Left colon (tissue), 2 donors: ENCODE results near the gene PVALB. TPM values are rescaled to one million over a fixed set of nuclear protein-coding genes. Genes with fewer than 3 reads are reported as not detected.

ENCODE experiments used
- ATAC-seq: fragments of 200-7000 bp; cut with Tn5 transposase; one replicate; pipeline ENCODE4 v1.9.1; 2020; ENCODE audit warnings: mild to moderate bottlenecking, moderate library complexity
- DNase-seq, 2 donors: peaks; one replicate each; pipeline ENCODE4 v3.0.0-alpha.2; 2020
- intact Hi-C, 2 donors: fragments of 100-400 bp; cut with DNase I in 1 of 2; cut with micrococcal nuclease in 1 of 2; formaldehyde crosslinking; loops; one replicate each; pipeline versions ENCODE4 v1.11.2 to v1.14.0; 2022; cut with DNase I, micrococcal nuclease
- long read RNA-seq: library from polyadenylated mRNA; unstranded; transcript quantifications from one replicate; pipeline ENCODE4 v2.0.0, GENCODE V29; 2021
- total RNA-seq, 2 donors: library from RNA; stranded (reverse); fragmentation: NEBNext Ultra II Directional; extraction: Animal tissue kit (Norgen Biotek cat#: 25700); gene quantifications; one replicate each; pipeline ENCODE4 v1.2.1, GENCODE V29; 2021
- donor health status: DM: no; HTN: no; CAD: no.
- donor health status: DM: yes; HTN: yes; CAD: no.

The PVALB gene, protein sequence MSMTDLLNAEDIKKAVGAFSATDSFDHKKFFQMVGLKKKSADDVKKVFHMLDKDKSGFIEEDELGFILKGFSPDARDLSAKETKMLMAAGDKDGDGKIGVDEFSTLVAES
- total RNA-seq: not detected
- long read RNA-seq: 0 reads

DNA sequence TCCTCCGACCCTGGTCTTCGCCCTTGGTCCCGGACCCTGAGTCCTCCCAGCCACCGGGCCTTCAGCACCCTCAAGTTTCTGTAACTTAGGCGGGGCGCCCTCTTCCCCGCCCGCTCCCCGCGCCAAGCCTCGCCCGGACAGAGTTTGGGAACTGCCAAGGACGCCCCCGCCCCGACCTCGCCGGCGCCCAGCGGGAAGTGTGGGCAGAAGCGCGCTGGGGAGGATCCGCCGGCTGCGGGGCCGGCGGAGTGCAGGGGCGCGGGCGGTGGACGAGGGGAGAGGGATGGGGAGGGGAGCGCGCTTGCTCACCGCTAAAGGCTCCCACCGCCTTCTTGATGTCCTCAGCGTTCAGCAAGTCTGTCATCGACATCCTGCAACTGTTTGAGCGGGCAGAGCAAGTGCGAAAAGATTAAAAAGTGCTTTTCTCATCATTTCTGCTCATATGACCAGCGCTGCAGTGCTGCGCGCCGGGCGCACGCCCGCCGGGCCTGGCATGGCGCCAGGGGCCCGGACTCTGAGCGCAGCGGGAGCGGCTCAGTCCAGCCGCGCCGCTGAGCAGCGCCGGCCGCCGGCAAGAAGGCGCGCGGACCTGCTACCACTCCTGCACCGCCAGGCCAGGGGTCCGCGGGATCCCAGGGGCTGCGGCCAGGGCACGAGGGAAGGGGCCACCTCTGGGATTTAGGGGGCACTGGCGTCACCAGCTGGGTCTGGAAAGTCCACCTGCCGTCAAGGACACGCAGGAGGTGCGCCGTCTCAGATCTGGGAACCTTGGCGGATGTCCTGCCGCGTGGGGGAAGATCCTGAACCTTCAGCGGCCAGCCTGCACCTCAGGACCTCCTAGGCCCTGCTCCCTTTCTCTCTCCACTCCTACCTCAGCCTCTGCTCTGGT, at the start of gene PVALB:
TSS of gene PVALB (minus strand) at position 400 of the 889 bp plus-strand sequence. CDS start at position 370, 30 bp downstream.
- ATAC-seq (peak; percentile 82), DNase-seq (peak in 1 of 2 donors; percentile 13)
- intact Hi-C loops: no loop called here

DNA sequence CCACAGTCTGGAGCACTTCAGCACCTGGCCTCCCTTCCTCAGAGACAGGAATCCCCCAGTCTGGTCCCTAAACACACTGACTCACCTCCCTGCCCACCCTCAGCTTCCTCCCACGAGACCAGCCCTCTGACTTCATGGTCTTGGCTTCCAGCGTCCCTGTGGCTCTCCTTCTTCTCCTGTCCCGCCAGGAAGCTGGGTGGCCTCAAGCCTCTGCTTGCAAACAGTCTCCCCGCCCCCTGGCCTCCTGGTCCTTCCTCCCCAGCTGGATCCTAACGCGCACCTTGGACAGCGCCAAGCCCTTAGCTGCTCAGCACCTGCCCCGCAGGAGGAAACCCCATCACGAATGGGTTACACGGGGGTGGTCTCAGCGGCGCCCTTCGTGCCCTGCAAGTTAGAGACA, 48.5 kb upstream of the PVALB start:
- DNase-seq (no peak), ATAC-seq (no peak)
- intact Hi-C loops: no loop called here

DNA sequence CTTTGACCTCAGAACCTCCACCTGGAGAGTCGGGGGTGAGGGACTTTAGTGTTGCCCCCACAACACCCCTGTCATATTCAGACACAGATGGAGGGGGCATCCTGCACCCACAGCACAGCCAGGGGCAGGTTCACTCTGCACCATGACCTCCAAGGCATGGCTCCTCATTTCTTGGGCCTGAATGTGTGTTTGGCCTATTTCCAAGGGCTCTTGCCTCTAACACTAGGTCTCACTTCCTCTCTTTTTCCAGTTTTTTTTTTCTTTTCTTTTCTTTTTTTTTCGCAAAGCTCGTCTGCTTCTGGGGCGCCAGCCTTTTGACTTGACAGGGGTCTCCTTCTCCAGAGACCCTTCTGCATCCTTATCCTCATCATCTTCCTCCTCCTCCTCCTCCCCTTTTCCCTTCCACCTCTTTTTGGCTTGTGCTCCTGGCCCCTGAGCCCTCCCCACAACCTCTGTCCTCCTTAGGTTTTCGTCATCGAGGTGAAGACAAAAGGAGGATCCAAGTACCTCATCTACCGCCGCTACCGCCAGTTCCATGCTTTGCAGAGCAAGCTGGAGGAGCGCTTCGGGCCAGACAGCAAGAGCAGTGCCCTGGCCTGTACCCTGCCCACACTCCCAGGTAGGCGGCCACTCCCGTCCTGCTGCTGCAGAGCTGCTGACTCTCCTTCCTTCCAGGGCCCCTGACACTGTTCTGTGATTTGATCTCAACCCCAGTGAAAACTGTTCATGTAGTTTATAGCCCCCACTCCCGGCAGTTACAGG, 47.8 kb upstream of the PVALB start:
- no peak for ATAC-seq
- DNase-seq: no peak
- intact Hi-C loops: no loop called here

DNA sequence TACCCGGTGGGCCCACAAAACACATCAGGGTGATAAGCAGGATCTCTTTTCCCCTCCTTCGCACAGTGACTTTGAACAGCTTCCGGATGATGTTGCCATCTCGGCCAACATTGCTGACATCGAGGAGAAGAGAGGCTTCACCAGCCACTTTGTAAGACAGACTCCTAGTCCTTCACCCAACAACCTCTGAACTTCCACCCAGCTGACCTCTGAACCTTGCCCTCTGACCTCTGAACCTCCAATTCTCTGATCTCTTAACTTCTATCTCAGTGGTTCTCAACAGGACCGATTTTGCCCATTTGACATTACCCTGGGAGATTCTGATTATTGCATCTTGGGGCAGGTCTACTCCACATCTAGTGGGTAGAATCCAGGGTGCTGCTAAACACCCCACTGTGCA, 47.1 kb upstream of the PVALB start:
- DNase-seq: no peak
- no peak for ATAC-seq
- intact Hi-C loops: no loop called here

DNA sequence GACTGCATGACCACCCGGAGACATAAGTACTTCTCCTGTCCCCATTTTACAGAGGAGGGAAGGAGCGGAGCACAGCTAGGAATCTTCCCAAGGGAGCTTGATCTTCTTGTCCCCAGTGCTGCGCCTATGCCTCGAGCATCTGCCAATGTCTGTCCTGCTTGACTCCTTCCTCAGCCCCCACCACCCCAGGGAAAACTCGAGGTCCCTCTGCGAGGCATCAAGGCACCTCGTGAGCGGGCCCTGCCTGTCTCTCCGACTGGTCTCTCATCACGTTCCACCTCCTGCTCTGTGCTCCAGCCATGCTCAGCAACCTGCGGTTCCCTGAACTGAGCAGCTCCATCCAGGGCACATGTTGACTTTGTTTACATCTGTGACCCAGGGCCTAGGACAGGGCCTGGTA, 46.4 kb upstream of the PVALB start:
- intact Hi-C loops: no loop called here
- DNase-seq (no peak), ATAC-seq (no peak)

DNA sequence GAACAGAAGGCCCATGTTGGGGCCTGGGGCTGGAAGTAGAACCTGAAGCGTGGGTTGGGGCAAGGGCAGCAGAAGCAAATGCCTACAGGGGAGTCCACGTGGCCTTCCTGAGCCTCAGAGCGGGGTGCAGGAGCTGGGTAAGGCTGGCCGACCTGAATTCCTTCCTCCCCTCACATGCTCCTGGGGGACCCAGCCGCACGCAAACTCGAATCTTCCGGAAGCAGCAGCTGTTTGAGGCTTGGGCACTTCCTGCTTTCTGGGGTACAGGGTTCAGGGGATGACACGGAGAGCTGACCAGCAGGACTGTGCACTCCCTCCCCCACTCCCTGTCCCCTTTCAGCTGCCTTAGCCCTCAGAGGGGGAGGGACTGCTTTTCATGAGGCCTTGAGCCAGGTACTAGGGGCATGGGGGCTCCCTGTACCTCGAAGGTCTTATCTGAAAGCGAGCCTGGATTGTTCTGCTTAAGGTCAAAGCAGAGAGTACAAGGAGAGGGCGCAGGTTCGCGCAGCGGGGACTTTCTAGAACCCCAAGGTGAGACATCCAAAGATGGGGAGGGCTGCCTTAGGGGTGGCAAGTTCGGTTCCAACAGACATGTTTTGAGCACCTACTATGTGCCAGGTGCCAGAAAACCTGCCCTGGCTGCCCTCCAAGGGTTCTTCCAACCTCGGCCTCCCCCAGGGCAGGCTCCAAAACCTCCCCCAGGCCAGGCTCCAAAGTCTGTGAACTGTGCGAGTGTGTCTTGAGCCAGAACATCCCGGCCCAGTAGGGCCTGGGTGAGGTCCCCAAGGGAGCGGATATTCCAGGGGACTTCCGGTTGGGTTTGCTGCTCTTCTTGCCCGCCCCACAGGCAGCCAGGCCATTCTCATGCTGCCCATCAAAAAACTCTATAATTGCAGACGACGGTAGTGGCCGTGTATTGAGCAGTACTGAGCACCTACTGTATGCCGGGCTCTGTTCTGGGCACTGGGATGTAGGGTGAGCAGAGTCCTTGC, 45.7 kb upstream of the PVALB start:
- peak; percentile 24 for ATAC-seq
- intact Hi-C loops: no loop called here
- DNase-seq: peak; percentile 40 to 70

DNA sequence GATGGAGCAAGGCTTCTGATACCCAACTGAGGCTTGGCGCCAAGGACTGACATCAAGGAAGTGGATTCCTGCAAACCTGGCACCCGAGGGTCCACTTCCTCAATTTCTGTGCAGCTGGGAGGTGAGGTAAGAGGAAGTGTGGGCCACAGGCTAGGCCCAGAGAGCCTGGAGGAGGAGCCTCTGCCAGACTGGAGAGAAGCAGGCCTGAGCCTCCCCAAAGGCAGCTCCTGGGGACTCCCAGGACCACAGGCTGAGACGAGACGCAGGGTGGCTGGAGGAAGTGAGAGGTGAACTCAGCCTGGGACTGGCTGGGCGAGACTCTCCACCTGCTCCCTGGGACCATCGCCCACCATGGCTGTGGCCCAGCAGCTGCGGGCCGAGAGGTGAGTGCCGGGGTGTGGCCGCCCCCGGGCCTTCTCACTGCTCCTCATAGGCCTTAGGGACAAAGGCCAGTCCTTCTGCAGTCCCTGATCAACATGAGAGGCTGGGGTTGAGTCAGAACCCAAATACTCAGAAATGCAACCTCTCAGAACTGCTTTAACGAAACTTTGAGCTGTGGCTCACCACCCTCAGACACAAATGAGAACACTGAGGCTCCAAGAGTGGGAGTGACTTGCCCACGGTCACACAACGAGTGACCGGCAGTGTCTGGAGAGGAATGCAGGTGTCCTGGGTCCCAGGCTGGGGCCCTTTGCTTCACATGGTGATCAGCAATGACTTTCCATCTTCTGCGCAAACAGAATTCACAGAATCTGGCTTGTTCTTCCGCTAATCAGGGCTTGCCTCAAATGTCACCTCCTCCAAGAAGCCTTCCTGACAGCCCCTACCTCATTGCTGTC, 44.2 kb upstream of the PVALB start, which contains the start of gene NCF4:
TSS of gene NCF4 (plus strand) at position 186 of the 839 bp plus-strand sequence. CDS start at position 352, 166 bp downstream.
- intact Hi-C loops: no loop called here
- ATAC-seq (peak; percentile 69), DNase-seq (peak; percentile 68 to 85)

DNA sequence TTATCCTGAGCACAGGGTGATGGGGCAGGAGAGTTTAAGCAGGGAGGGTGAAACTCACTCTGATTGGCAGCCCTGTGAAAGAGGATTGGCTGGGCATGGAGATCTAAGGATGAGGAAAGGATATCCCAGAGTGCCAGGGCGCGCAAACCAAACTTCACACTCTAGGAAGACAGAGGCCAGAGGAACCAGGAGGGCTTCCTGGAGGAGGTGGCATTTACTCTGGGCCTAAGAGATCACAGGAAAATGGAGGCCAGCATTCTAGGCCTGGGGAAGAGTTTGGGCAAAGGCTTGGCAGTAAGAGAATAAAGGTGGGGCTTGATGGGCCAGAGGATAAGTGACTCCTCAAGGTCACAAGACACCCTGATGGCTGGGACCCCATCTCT, 43.6 kb upstream of the PVALB start:
- no peak for ATAC-seq
- DNase-seq: no peak
- intact Hi-C loops: no loop called here

DNA sequence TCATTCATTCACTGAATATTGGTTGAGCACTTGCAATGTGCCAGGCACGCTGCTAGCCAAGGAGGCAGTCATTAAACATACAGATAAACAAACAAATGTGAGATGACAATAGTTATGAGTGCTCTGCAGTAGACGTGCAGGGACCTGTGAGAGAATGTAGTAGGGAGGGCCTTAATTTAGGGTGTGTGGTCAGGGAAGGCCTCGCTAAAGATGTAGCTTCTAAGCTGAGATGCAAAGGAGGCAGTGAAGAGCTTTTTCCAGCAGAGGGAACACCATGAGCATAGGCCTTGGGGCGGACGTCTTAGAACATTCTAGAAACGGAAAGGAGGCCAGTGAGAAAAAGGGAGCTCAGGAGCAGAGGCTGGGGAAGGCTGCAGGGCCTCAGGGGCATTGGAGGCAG, 43.2 kb upstream of the PVALB start:
- intact Hi-C loops: no loop called here
- ATAC-seq (no peak), DNase-seq (no peak)

DNA sequence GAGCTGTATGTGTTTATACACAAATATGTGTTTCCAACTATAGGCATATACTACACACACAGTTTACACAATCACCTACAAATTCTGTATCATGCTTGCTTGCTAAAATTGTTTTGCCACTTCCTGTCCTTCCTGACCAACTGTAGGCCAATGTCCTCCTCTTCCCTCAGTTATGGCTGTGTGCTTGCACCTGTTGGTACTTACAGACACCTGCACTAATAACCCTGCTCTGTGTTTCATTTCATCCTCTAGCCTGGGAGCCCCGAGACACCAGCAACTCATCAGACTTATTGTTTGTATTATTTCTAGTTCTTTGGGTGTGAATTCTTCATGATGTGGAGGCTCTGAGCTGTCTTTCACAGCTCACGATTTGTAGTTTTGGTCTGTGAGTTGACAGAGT, 42.1 kb upstream of the PVALB start:
- ATAC-seq (no peak), DNase-seq (no peak)
- intact Hi-C loops: loop anchor here in 1 of 2 donors (5.0 to 10.0 kb wide), 2 partner anchors 74 to 118 kb away; no protein-coding TSS in a partner anchor

DNA sequence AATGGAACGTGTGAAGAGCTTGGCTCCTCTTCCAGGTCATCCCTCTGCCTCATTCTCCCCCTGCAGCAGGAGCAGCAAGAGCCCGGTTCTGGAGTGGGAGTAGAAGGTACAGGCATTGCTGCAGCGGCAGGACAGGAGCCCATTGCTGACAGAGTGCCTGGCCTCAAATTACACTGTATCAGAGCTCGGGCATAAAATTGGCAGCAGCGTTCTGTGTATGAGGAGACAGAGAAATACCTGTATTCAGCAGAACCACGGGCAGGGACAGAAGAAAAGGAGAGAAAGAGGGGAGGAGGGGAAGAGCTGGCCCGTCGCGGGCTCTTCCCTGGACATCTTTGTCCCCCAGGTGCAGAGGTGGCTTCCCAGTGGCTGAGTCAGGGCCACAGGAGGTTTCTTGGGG, 41.3 kb upstream of the PVALB start:
- intact Hi-C loops: loop anchor here in 1 of 2 donors (5.0 to 10.0 kb wide), 2 partner anchors 73 to 119 kb away; no protein-coding TSS in a partner anchor
- no peak for DNase-seq
- no peak for ATAC-seq

DNA sequence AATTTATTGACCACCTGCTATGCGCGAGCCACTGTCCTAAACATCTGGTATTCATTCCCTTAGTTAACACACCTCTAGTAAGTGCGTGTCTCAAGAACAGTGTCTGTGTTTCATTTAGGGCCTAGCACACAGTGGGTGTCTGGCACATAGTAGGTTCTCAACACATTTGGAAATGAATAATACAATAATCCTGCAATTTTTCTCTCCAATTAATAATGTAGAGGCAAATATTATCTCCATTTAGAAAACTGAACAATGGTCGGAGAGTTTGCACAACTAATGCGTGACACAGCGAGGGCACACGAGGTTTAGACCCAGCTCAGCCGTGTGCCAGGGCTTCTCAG, 39.9 kb upstream of the PVALB start:
- intact Hi-C loops: loop anchor here in 1 of 2 donors (5.0 to 10.0 kb wide), 2 partner anchors 72 to 121 kb away; no protein-coding TSS in a partner anchor
- no peak for ATAC-seq

DNA sequence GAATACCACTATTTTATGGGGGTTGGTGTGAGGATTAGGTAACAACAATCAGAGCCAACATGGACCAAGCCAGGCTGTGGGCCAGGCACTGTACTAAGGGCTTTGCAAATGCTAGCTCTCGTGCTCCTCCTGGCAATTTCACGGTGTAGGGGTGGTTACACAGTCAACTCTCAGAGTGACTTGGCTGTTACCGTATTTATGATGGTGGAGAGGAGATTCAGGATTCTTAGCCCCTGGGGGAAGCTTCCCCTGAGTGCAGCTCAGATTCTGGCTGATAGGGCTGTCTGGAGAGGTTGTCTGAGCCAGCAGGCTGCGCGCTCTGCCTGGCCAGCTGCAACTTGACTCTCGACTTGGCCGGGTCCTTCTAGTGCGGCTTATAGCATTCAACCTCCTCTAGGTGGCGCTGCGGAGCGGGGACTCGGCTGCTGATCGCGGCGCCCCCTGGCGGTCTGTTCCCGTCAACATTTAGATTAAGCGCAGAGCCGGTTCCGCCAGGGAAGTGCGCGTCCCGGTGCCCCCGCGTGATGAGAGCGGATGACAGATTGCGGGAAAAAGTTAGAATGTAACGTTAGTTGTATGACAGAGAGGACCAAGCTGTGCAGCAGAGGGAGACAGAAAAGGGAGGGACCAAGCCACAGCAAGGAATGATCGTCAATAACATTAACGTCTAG, 39.4 kb upstream of the PVALB start:
- DNase-seq: peak; percentile 78 to 95
- peak; percentile 86 for ATAC-seq
- intact Hi-C loops: loop anchor here in 1 of 2 donors (5.0 to 10.0 kb wide), 2 partner anchors 71 to 121 kb away; no protein-coding TSS in a partner anchor

More for the DNA sequence above, 39.9 kb upstream of the PVALB start:
- DNase-seq: no peak

DNA sequence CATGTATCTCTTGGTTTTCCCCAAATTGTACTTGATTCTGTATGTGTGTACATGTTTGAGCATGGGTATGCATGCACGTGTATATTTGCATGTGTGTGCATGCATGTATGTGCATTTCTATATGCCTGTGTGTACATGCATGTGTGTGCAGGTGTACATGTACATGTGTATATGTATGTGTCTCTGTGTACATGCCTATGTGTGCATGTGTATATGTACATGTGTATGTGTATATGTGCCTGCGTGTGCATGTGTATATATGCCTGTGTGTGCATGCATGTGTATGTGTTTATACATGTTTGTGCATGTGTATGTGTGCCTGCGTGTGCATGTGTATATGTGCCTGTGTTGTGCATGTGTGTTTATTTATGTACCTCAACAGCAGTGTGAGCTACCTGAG, 38.6 kb upstream of the PVALB start:
- no peak for ATAC-seq
- intact Hi-C loops: loop anchor here in 1 of 2 donors (5.0 to 10.0 kb wide), 2 partner anchors 71 to 122 kb away; no protein-coding TSS in a partner anchor
- no peak for DNase-seq

DNA sequence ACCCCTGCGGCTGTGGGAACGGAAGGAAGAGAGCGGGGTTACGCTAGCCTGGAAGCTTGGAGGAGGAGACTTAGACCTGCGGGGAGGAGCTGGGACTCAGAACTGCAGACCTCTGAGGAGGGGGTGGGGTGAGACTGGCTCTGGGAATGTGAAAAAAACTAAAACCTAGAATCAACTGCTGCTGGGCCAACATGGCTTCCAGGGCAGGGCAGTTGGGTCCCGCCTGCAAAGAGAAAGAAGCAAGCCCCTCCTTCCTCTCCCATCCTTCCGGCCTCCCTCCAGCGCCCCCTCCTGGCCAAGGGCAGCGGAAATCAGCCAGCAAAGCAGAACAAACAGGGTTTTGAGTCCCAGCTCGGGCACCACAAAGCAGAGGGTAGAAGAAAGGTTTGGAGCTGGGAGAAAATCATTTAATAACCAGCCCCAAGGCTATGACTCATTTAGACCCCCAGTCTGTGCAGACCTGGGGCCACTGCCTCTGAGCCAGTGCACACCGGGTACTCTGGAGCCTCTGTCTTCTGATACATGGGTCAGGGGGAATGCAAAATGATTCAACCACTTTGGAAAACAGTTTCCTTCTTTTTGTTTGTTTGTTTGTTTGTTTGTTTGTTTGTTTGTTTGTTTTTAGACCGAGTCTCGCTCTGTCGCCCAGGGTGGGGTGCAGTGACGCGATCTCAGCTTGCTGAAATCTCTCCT, 36.7 kb upstream of the PVALB start:
- intact Hi-C loops: loop anchor here in 1 of 2 donors (10.0 kb wide), 1 partner anchor 69 kb away; no protein-coding TSS in a partner anchor
- DNase-seq (peak; percentile 69 to 77), ATAC-seq (peak; percentile 36)
